ENCODE results near the gene INSYN1. TPM values are rescaled to one million over a fixed set of nuclear protein-coding genes. Genes with fewer than 3 reads are reported as not detected.

INSYN1 gene
- polyA plus RNA-seq, 1 donor from 2014 or later, result 21.3 TPM

- no peak overlapping the region for H3K9ac ChIP-seq (ENCODE audit: low read length)
- H3K36me3 ChIP-seq (ENCODE audit: insufficient read depth, low read length), result no peaks in the 10 kb centered on the region
- H3F3A ChIP-seq (ENCODE audit: insufficient read depth, low read length, poor library complexity, severe bottlenecking), result no peaks in the 10 kb centered on the region
- H3K9me3 ChIP-seq (ENCODE audit: low read length), result no peaks in the 10 kb centered on the region
- no peak overlapping the region for H3K4me2 ChIP-seq (ENCODE audit: low read length)
- no peaks in the 10 kb centered on the region for H3K79me2 ChIP-seq (replicated peaks; ENCODE audit: insufficient read depth, low read length)
- no peaks in the 10 kb centered on the region for H4K20me1 ChIP-seq (ENCODE audit: insufficient read depth)
- H3K27ac ChIP-seq (ENCODE audit: low read length), result no peak overlapping the region
- no peak for TF ChIP-seq RAD21 (conservative IDR thresholded peaks at IDR 0.05)
- no peak for TF ChIP-seq SMC3 (conservative IDR thresholded peaks at IDR 0.05; ENCODE audit: poor library complexity)
- no peak for TF ChIP-seq REST (IDR thresholded peaks at IDR 0.05; ENCODE audit: borderline replicate concordance)
- TF ChIP-seq CTCF (IDR thresholded peaks at IDR 0.05; ENCODE audit: poor library complexity, severe bottlenecking), result no peak
- TF ChIP-seq EZH2 (IDR thresholded peaks at IDR 0.05; ENCODE audit: borderline replicate concordance, insufficient read depth, low read length, poor library complexity, severe bottlenecking), result no peak
- TF ChIP-seq POLR2AphosphoS5 (IDR thresholded peaks at IDR 0.05), result no peak
- no peak for TF ChIP-seq TAF1 (IDR thresholded peaks at IDR 0.05; ENCODE audit: low read depth)
- TF ChIP-seq MXI1 (conservative IDR thresholded peaks at IDR 0.05; ENCODE audit: poor library complexity, severe bottlenecking), result no peak
- TF ChIP-seq EP300 (conservative IDR thresholded peaks at IDR 0.05; ENCODE audit: poor library complexity, severe bottlenecking), result no peak
- no peak overlapping the region for H2AFZ ChIP-seq (ENCODE audit: low read depth, low read length)
- no peak overlapping the region for H3K4me3 ChIP-seq (ENCODE audit: low read length)
- no peaks in the 10 kb centered on the region for H3K9me2 ChIP-seq (ENCODE audit: insufficient read depth, low read length)
- no peaks in the 10 kb centered on the region for H3K27me3 ChIP-seq (ENCODE audit: insufficient read depth, low read depth, low read length)
Measured at GRCh38 chr15:73744293-73744692, 8.9 kb downstream of the INSYN1 start.

- H3K4me2 ChIP-seq (ENCODE audit: low read length), result no peak overlapping the region
- no peaks in the 10 kb centered on the region for H3F3A ChIP-seq (ENCODE audit: insufficient read depth, low read length, poor library complexity, severe bottlenecking)
- H3K27me3 ChIP-seq (ENCODE audit: insufficient read depth, low read depth, low read length), result no peaks in the 10 kb centered on the region
- no peak overlapping the region for H3K9ac ChIP-seq (ENCODE audit: low read length)
- no peak overlapping the region for H3K4me3 ChIP-seq (ENCODE audit: low read length)
- no peaks in the 10 kb centered on the region for H3K9me2 ChIP-seq (ENCODE audit: insufficient read depth, low read length)
- TF ChIP-seq SMC3 (conservative IDR thresholded peaks at IDR 0.05; ENCODE audit: poor library complexity) (no peak), TAF1 (IDR thresholded peaks at IDR 0.05; ENCODE audit: low read depth) (no peak), CTCF (IDR thresholded peaks at IDR 0.05; ENCODE audit: poor library complexity, severe bottlenecking) (no peak), REST (IDR thresholded peaks at IDR 0.05; ENCODE audit: borderline replicate concordance) (no peak), RAD21 (conservative IDR thresholded peaks at IDR 0.05) (no peak), EZH2 (IDR thresholded peaks at IDR 0.05; ENCODE audit: borderline replicate concordance, insufficient read depth, low read length, poor library complexity, severe bottlenecking) (no peak), MXI1 (conservative IDR thresholded peaks at IDR 0.05; ENCODE audit: poor library complexity, severe bottlenecking) (no peak), EP300 (conservative IDR thresholded peaks at IDR 0.05; ENCODE audit: poor library complexity, severe bottlenecking) (no peak), POLR2AphosphoS5 (IDR thresholded peaks at IDR 0.05) (no peak)
- no peaks in the 10 kb centered on the region for H3K79me2 ChIP-seq (replicated peaks; ENCODE audit: insufficient read depth, low read length)
- no peak overlapping the region for H2AFZ ChIP-seq (ENCODE audit: low read depth, low read length)
- no peaks in the 10 kb centered on the region for H3K9me3 ChIP-seq (ENCODE audit: low read length)
- no peak overlapping the region for H3K27ac ChIP-seq (ENCODE audit: low read length)
- no peaks in the 10 kb centered on the region for H3K36me3 ChIP-seq (ENCODE audit: insufficient read depth, low read length)
- no peaks in the 10 kb centered on the region for H4K20me1 ChIP-seq (ENCODE audit: insufficient read depth)
Measured at GRCh38 chr15:73741321-73741836, 11.8 kb downstream of the INSYN1 start.

All from neural cell (in vitro differentiated cells).